H1 (cell line): Measurements from ENCODE around the gene MRC2. TPM values are rescaled to one million over a fixed set of nuclear protein-coding genes. Genes with fewer than 3 reads are reported as not detected.

Experiments used
- SAP30 ChIP-seq: fragments of 300-600 bp; sonication (generic); IDR thresholded peaks from 2 replicates; pipeline ENCODE4 v1.7.1; 2012; ENCODE audit warnings: low read length, moderate library complexity, mild to moderate bottlenecking, inconsistent platforms; ENCODE audit not compliant: insufficient read depth, insufficient replicate concordance
- polyA plus RNA-seq, 7 experiments: library from polyadenylated mRNA; depleted of rRNA in 3 of 7; stranded (reverse) in 5 of 7; unstranded in 2 of 7; fragments of >200 nt in 5 of 7; fragments of 200-250 nt in 2 of 7; gene quantifications; 1 replicate in 5 of 7; 2 replicates in 1 of 7; 4 replicates in 1 of 7; pipeline versions ENCODE4 v1.2.1 to v1.2.3, GENCODE V29; 2011 to 2013; ENCODE audit warnings: missing spikeins in 2 of 7, mixed read lengths in 2 of 7
- total RNA-seq: library from RNA; stranded (reverse); fragmentation: NEBNext Ultra II Directional; extraction: Animal tissue kit (Norgen Biotek cat#: 25700); gene quantifications from 2 replicates; pipeline ENCODE4 v1.2.1, GENCODE V29; 2021

The MRC2 gene
- total and polyA plus RNA-seq, 2 of the 8 experiments (the other 6 are each of a cell fraction or from before 2014, with no cell fraction given): 7.0 to 24.2 TPM

- no peak for TF ChIP-seq SAP30
These were observed 38.1 kb downstream of the MRC2 start (continued) for GRCh38 chr17:62665599-62665998.
